ENCODE results near the gene SYNGR2. TPM values are rescaled to one million over a fixed set of nuclear protein-coding genes. Genes with fewer than 3 reads are reported as not detected.

Gene SYNGR2
- total and polyA plus RNA-seq, 2 donors (not counting 3 experiments of a cell fraction or from before 2014, with no cell fraction given) = 65.9 to 281 TPM

GRCh38 chr17:78137392-78138203 lies 30.8 kb upstream of the SYNGR2 start:
- POLR2A ChIA-PET = no interaction called here

More at GRCh38 chr17:78137392-78138203, 30.8 kb upstream of the SYNGR2 start:
- H3K27me3 ChIP-seq (ENCODE audit: control insufficient read depth in 2 of 2, insufficient read depth in 2 of 2, low read length in 2 of 2) = no peaks in the 10 kb centered on the region
- H3K27ac ChIP-seq (ENCODE audit: insufficient read depth, low read depth, low read length) = no peak overlapping the region
- H4K20me1 ChIP-seq (replicated peaks; ENCODE audit: control insufficient read depth, extremely low read depth, insufficient read depth, low read length) = no peaks in the 10 kb centered on the region
- H2AFZ ChIP-seq (ENCODE audit: low read depth, low read length) = no peak overlapping the region
- H3K9me3 ChIP-seq (replicated peaks; ENCODE audit: control insufficient read depth, insufficient read depth, low read length) = no peaks in the 10 kb centered on the region
- H3K4me1 ChIP-seq (ENCODE audit: control insufficient read depth, extremely low read depth, insufficient read depth, low read length) = peaks cover 14% of the 10 kb centered on the region
- FAIRE-seq (no peak), DNase-seq (ENCODE audit: low read depth, low spot score) (no peak)
- H3K79me2 ChIP-seq (ENCODE audit: control insufficient read depth, insufficient read depth, low read length) = no peaks in the 10 kb centered on the region
- BruUV-seq (replicated peaks) = no TSS peak
- CTCF ChIA-PET = interaction anchor here (1.2 to 1.4 kb wide), 4 partner anchors 25 to 124 kb away, joined by 3 to 5 read pairs (median 4); no protein-coding TSS in a partner anchor
- H3K9me1 ChIP-seq (replicated peaks; ENCODE audit: control insufficient read depth, extremely low read depth, insufficient read depth, low read length) = no peaks in the 10 kb centered on the region
- peak; percentile 35 to 38 for TF ChIP-seq CTCF (IDR thresholded peaks at IDR 0.05; ENCODE audit: extremely low read depth in 1 of 2, insufficient read depth in 1 of 2, low read depth in 1 of 2, low read length in 2 of 2)
- no peak for TF ChIP-seq POLR2AphosphoS5 (IDR thresholded peaks at IDR 0.05; ENCODE audit: insufficient read depth, low read depth, low read length)
- no peak for TF ChIP-seq FOS (IDR thresholded peaks at IDR 0.05; ENCODE audit: borderline replicate concordance, insufficient read depth, low read length)
- TF ChIP-seq MYC (IDR thresholded peaks at IDR 0.05; ENCODE audit: low read depth, low read length) = no peak
- no peak for TF ChIP-seq MAX (IDR thresholded peaks at IDR 0.05; ENCODE audit: insufficient read depth, insufficient read length)
- no peak overlapping the region for H3K4me3 ChIP-seq (replicated peaks in 1 of 3; ENCODE audit: insufficient read depth in 1 of 3, low read depth in 1 of 3, low read length in 3 of 3)
- H3K36me3 ChIP-seq (ENCODE audit: control insufficient read depth in 2 of 2, extremely low read depth in 1 of 2, insufficient read depth in 2 of 2, low read length in 2 of 2) = no peaks in the 10 kb centered on the region
- dilution Hi-C loops (cut with MboI; ENCODE audit: extremely low pct_ligation_motif_present, low sequenced_read_pairs) (no loop called here), intact Hi-C loops (cut with micrococcal nuclease) (no loop called here)
- no peak overlapping the region for H3K9ac ChIP-seq (replicated peaks; ENCODE audit: extremely low read depth, insufficient read depth, low read length)
- H3K4me2 ChIP-seq (ENCODE audit: insufficient read depth, low read length) = no peak overlapping the region

All from endothelial cell of umbilical vein (primary cell).